Glutamatergic neuron (in vitro differentiated cells): ENCODE measurements around the gene ASTN2. TPM values are rescaled to one million over a fixed set of nuclear protein-coding genes. Genes with fewer than 3 reads are reported as not detected.

Experiments used
- DNase-seq: peaks from one replicate; pipeline ENCODE4 v3.0.0; 2022
- H3K27ac Mint-ChIP-seq: one replicate; pipeline ENCODE4 v1.8.0; 2020; ENCODE audit warnings: mild to moderate bottlenecking, mixed read lengths, inconsistent platforms; ENCODE audit not compliant: unreplicated experiment
- H3K27me3 Mint-ChIP-seq: one replicate; pipeline ENCODE4 v1.8.0; 2020; ENCODE audit warnings: mild to moderate bottlenecking, moderate library complexity, mixed read lengths, inconsistent platforms; ENCODE audit not compliant: unreplicated experiment
- H3K36me3 Mint-ChIP-seq: one replicate; pipeline ENCODE4 v1.8.0; 2020; ENCODE audit warnings: mild to moderate bottlenecking, mixed read lengths, inconsistent platforms; ENCODE audit not compliant: unreplicated experiment
- H3K4me1 Mint-ChIP-seq: one replicate; pipeline ENCODE4 v1.8.0; 2020; ENCODE audit warnings: mild to moderate bottlenecking, low read depth, mixed read lengths, inconsistent platforms; ENCODE audit not compliant: unreplicated experiment
- H3K4me3 Mint-ChIP-seq: one replicate; pipeline ENCODE4 v1.8.0; 2020; ENCODE audit warnings: mild to moderate bottlenecking, mixed read lengths, inconsistent platforms; ENCODE audit not compliant: unreplicated experiment
- H3K9me3 Mint-ChIP-seq: one replicate; pipeline ENCODE4 v1.8.0; 2020; ENCODE audit warnings: mild to moderate bottlenecking, moderate library complexity, mixed read lengths, inconsistent platforms; ENCODE audit not compliant: unreplicated experiment
- CTCF ChIP-seq: fragments of 200-600 bp; sonication (generic); IDR thresholded peaks from one replicate; pipeline ENCODE4 v1.5.0; 2021; ENCODE audit not compliant: partially characterized antibody, unreplicated experiment
- total RNA-seq: library from RNA; stranded (reverse); fragmentation: NEBNext Ultra II Directional; extraction: Animal tissue kit (Norgen Biotek cat#: 25700); gene quantifications from one replicate; pipeline ENCODE4 v1.2.1, GENCODE V29; 2021; ENCODE audit not compliant: unreplicated experiment

Gene ASTN2
- total RNA-seq, 1 donor from 2014 or later: 134 TPM

GRCh38 chr9:116806075-116806474, 608.8 kb downstream of the ASTN2 start:
- Mint-ChIP-seq H3K9me3 (peaks cover 2% of the 10 kb centered on the region), H3K27me3 (peaks cover 2% of the 10 kb centered on the region), H3K4me1 (peaks cover 9% of the 10 kb centered on the region), H3K4me3 (no peak overlapping the region), H3K27ac (no peak overlapping the region), H3K36me3 (no peaks in the 10 kb centered on the region)
- no peak for DNase-seq
- no peak for TF ChIP-seq CTCF

GRCh38 chr9:116800885-116801284, 614.0 kb downstream of the ASTN2 start:
- no peak for TF ChIP-seq CTCF

GRCh38 chr9:116800074-116800473, 614.8 kb downstream of the ASTN2 start:
- H3K27me3 Mint-ChIP-seq: peaks cover 8% of the 10 kb centered on the region
- H3K27ac Mint-ChIP-seq: peak overlapping the region; percentile 96
- no peak for DNase-seq
- H3K4me3 Mint-ChIP-seq: peak overlapping the region; percentile 6
- H3K36me3 Mint-ChIP-seq: no peaks in the 10 kb centered on the region
- no peak for TF ChIP-seq CTCF
- H3K9me3 Mint-ChIP-seq: peaks cover 10% of the 10 kb centered on the region
- peaks cover 30% of the 10 kb centered on the region for H3K4me1 Mint-ChIP-seq

More at GRCh38 chr9:116800885-116801284, 614.0 kb downstream of the ASTN2 start:
- DNase-seq: peak; percentile 58
- H3K9me3 Mint-ChIP-seq: peaks cover 11% of the 10 kb centered on the region
- peak overlapping the region; percentile 67 for H3K4me3 Mint-ChIP-seq
- H3K27ac Mint-ChIP-seq: peak overlapping the region; percentile 96
- H3K27me3 Mint-ChIP-seq: peaks cover 8% of the 10 kb centered on the region
- peaks cover 30% of the 10 kb centered on the region for H3K4me1 Mint-ChIP-seq
- no peaks in the 10 kb centered on the region for H3K36me3 Mint-ChIP-seq

- H3K27me3 Mint-ChIP-seq: peaks cover 8% of the 10 kb centered on the region
- H3K27ac Mint-ChIP-seq: peak overlapping the region; percentile 63
- H3K36me3 Mint-ChIP-seq: no peaks in the 10 kb centered on the region
- no peak overlapping the region for H3K4me3 Mint-ChIP-seq
- no peak for TF ChIP-seq CTCF
- DNase-seq: no peak
- H3K4me1 Mint-ChIP-seq: peaks cover 32% of the 10 kb centered on the region
- peaks cover 10% of the 10 kb centered on the region for H3K9me3 Mint-ChIP-seq
Observed at GRCh38 chr9:116798521-116798920, 616.3 kb downstream of the ASTN2 start.

- peaks cover 10% of the 10 kb centered on the region for H3K9me3 Mint-ChIP-seq
- no peak for TF ChIP-seq CTCF
- H3K4me1 Mint-ChIP-seq: peaks cover 38% of the 10 kb centered on the region
- H3K27ac Mint-ChIP-seq: no peak overlapping the region
- H3K4me3 Mint-ChIP-seq: no peak overlapping the region
- peaks cover 8% of the 10 kb centered on the region for H3K27me3 Mint-ChIP-seq
- no peaks in the 10 kb centered on the region for H3K36me3 Mint-ChIP-seq
- no peak for DNase-seq
Observed at GRCh38 chr9:116797276-116797675, 617.6 kb downstream of the ASTN2 start.
